Fibroblast of skin of left quadriceps (primary cell): ENCODE data around the gene NRXN3.
"Not testable (repeated sequence)": the region's sequence is repeated elsewhere in the genome, so short reads cannot be mapped to it uniquely, and the experiment has no call there.

Experiments
- DNase-seq, 2 experiments: peaks; one replicate each; pipeline ENCODE4 v3.0.0-alpha.2; 2013; ENCODE audit warnings: low read depth in 2 of 2

Gene NRXN3

GRCh38 chr14:78997811-78998210 is 827.6 kb downstream of the NRXN3 start:
- peak in 1 of 2 experiments; percentile 24 for DNase-seq

- DNase-seq = no peak
Observed at GRCh38 chr14:79009286-79009685, 839.1 kb downstream of the NRXN3 start.

- peak in 1 of 2 experiments; percentile 20 for DNase-seq
Observed at GRCh38 chr14:79011091-79011919, 841.1 kb downstream of the NRXN3 start.

- no peak for DNase-seq
Observed at GRCh38 chr14:79011920-79012204, 841.7 kb downstream of the NRXN3 start.

- DNase-seq = peak; percentile 83
Observed at GRCh38 chr14:79016828-79017505, 846.8 kb downstream of the NRXN3 start.

- DNase-seq = no peak
Observed at GRCh38 chr14:79017561-79017960, 847.4 kb downstream of the NRXN3 start.

GRCh38 chr14:79018836-79019235 is 848.7 kb downstream of the NRXN3 start:
- peak in 1 of 2 experiments; percentile 24 for DNase-seq

GRCh38 chr14:79019898-79020297 is 849.7 kb downstream of the NRXN3 start:
- DNase-seq = not testable (repeated sequence)

- no peak for DNase-seq
Observed at GRCh38 chr14:79021766-79022165, 851.6 kb downstream of the NRXN3 start.

- DNase-seq = no peak
Observed at GRCh38 chr14:79027138-79027537, 857.0 kb downstream of the NRXN3 start.

- no peak for DNase-seq
Observed at GRCh38 chr14:79028281-79028680, 858.1 kb downstream of the NRXN3 start.

GRCh38 chr14:79036441-79036840 is 866.3 kb downstream of the NRXN3 start:
- no peak for DNase-seq

- DNase-seq = no peak
Observed at GRCh38 chr14:79037106-79037505, 866.9 kb downstream of the NRXN3 start.

GRCh38 chr14:79037593-79037992 is 867.4 kb downstream of the NRXN3 start:
- no peak for DNase-seq

- no peak for DNase-seq
Observed at GRCh38 chr14:79040790-79041189, 870.6 kb downstream of the NRXN3 start.

- DNase-seq = no peak
Observed at GRCh38 chr14:79043194-79043889, 873.2 kb downstream of the NRXN3 start.

GRCh38 chr14:79044894-79045624 is 874.9 kb downstream of the NRXN3 start:
- peak in 1 of 2 experiments; percentile 1 for DNase-seq

- no peak for DNase-seq
Observed at GRCh38 chr14:79050787-79051727, 880.9 kb downstream of the NRXN3 start.

GRCh38 chr14:79051742-79052141 is 881.6 kb downstream of the NRXN3 start:
- no peak for DNase-seq

GRCh38 chr14:79056879-79057278 is 886.7 kb downstream of the NRXN3 start:
- DNase-seq = peak; percentile 42 to 53

- DNase-seq = no peak
Observed at GRCh38 chr14:79057333-79057732, 887.2 kb downstream of the NRXN3 start.
